Loucy (cell line): ENCODE measurements around the gene DSCAML1.

Experiments
- H2AFZ ChIP-seq: fragments of 200-600 bp; sonication (generic); 2 replicates; pipeline ENCODE4 v1.6.0; 2016; ENCODE audit warnings: antibody characterized with exemption, mild to moderate bottlenecking, low read length, moderate library complexity
- H3F3A ChIP-seq: fragments of 200-600 bp; 2 replicates; pipeline ENCODE4 v1.6.0; 2016; ENCODE audit warnings: antibody characterized with exemption, low read depth, mild to moderate bottlenecking
- H3K27me3 ChIP-seq: fragments of 200-600 bp; sonication (generic); 2 replicates; pipeline ENCODE4 v1.6.1; 2014; ENCODE audit warnings: low read length, mild to moderate bottlenecking; ENCODE audit not compliant: insufficient read depth, poor library complexity, severe bottlenecking
- H3K36me3 ChIP-seq: fragments of 200-600 bp; sonication (generic); 2 replicates; pipeline ENCODE4 v1.6.1; 2016; ENCODE audit warnings: low read length; ENCODE audit not compliant: insufficient read depth
- H3K4me1 ChIP-seq: fragments of 200-600 bp; sonication (generic); 2 replicates; pipeline ENCODE4 v1.5.1; 2014; ENCODE audit warnings: low read length, mild to moderate bottlenecking; ENCODE audit not compliant: insufficient read depth, poor library complexity, severe bottlenecking
- H3K4me2 ChIP-seq: fragments of 200-600 bp; sonication (generic); 2 replicates; pipeline ENCODE4 v1.6.0; 2014; ENCODE audit warnings: antibody characterized with exemption, low read length, low read depth, mild to moderate bottlenecking; ENCODE audit not compliant: poor library complexity, severe bottlenecking
- H3K4me3 ChIP-seq: fragments of 200-600 bp; sonication (generic); 2 replicates; pipeline ENCODE4 v1.5.1; 2014; ENCODE audit warnings: low read length, mild to moderate bottlenecking, mixed read lengths; ENCODE audit not compliant: poor library complexity, severe bottlenecking
- H3K79me2 ChIP-seq: fragments of 200-600 bp; sonication (generic); 2 replicates; pipeline ENCODE4 v1.6.1; 2014; ENCODE audit warnings: low read length; ENCODE audit not compliant: insufficient read depth
- H3K9ac ChIP-seq: fragments of 200-600 bp; sonication (generic); 2 replicates; pipeline ENCODE4 v1.6.0; 2014; ENCODE audit warnings: mild to moderate bottlenecking, low read depth, low read length, moderate library complexity; ENCODE audit not compliant: poor library complexity, severe bottlenecking
- H3K9me2 ChIP-seq: fragments of 200-600 bp; sonication (generic); replicated peaks from 2 replicates; pipeline ENCODE4 v1.6.1; 2016; ENCODE audit warnings: low read depth, low read length, mixed read lengths
- H3K9me3 ChIP-seq: fragments of 200-600 bp; sonication (generic); 2 replicates; pipeline ENCODE4 v1.6.1; 2014; ENCODE audit warnings: mild to moderate bottlenecking, antibody characterized with exemption, low read length, low read depth; ENCODE audit not compliant: insufficient read depth
- H4K20me1 ChIP-seq: fragments of 200-600 bp; sonication (generic); 2 replicates; pipeline ENCODE4 v1.6.0; 2014; ENCODE audit warnings: antibody characterized with exemption, low read length, mild to moderate bottlenecking; ENCODE audit not compliant: insufficient read depth, poor library complexity, severe bottlenecking
- EZH2phosphoT487 ChIP-seq: fragments of 200-600 bp; IDR thresholded peaks from 2 replicates; pipeline ENCODE4 v1.6.1; 2018; ENCODE audit warnings: antibody characterized with exemption, mild to moderate bottlenecking, moderate library complexity, borderline replicate concordance
- TF ChIP-seq, protein P1 (sequence below): fragments of 200-600 bp; sonication (generic); conservative IDR thresholded peaks from 2 replicates; pipeline ENCODE4 v1.5.1; 2014; ENCODE audit warnings: mild to moderate bottlenecking, antibody characterized with exemption, low read length

DSCAML1 gene

DNA sequence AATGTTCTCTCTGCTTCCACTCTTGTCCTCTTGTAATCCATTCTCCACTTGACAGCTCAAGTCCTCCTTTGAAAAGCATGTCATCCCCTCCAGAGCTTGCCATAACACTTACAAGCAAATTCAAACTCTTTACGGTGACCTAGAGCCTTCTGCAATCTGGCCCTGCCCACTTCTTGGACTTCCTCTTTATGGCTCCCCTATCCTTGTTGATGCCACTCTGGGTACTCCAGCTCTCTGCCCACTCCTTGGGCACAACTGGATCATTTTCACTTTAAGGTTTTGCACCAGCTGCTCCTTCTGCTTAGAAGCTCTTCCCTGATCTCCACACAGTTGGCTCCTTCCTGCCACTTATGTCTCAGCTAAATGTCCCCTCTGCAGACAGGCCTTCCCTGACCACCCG is 217.9 kb downstream of the DSCAML1 start:
- TF ChIP-seq EZH2phosphoT487, result no peak
- TF ChIP-seq, protein P1, sequence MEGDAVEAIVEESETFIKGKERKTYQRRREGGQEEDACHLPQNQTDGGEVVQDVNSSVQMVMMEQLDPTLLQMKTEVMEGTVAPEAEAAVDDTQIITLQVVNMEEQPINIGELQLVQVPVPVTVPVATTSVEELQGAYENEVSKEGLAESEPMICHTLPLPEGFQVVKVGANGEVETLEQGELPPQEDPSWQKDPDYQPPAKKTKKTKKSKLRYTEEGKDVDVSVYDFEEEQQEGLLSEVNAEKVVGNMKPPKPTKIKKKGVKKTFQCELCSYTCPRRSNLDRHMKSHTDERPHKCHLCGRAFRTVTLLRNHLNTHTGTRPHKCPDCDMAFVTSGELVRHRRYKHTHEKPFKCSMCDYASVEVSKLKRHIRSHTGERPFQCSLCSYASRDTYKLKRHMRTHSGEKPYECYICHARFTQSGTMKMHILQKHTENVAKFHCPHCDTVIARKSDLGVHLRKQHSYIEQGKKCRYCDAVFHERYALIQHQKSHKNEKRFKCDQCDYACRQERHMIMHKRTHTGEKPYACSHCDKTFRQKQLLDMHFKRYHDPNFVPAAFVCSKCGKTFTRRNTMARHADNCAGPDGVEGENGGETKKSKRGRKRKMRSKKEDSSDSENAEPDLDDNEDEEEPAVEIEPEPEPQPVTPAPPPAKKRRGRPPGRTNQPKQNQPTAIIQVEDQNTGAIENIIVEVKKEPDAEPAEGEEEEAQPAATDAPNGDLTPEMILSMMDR, result no peak
- Histone ChIP-seq H3K36me3 (no peaks in the 10 kb centered on the region), H3K27me3 (no peaks in the 10 kb centered on the region), H3K4me2 (no peak overlapping the region), H3K79me2 (no peaks in the 10 kb centered on the region), H3K9ac (no peak overlapping the region), H3K9me3 (no peaks in the 10 kb centered on the region), H3K9me2 (no peaks in the 10 kb centered on the region), H2AFZ (no peak overlapping the region), H3K4me1 (no peaks in the 10 kb centered on the region), H3K4me3 (no peak overlapping the region), H4K20me1 (no peaks in the 10 kb centered on the region), H3F3A (no peaks in the 10 kb centered on the region)

DNA sequence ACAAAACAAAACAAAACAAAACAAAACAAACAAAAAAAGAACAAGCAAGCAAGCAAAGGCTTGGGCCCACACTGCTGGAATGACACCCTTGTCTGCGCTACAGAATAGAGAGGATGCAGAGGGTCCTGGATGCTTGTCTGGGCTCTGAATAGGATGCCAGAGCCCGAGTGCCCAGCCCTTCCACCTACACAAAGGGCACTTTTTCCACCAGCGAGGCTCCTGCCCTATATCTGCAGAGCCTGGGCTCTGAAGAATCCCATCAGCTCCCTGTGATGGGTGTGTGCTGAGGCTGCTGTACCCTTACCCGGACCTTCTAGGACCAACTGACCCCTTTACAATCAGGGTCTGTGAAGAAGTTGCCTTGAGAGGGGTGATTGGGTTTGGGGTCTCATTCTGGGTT is 221.2 kb downstream of the DSCAML1 start:
- no peak overlapping the region for H2AFZ ChIP-seq
- H3K9me2 ChIP-seq, result no peaks in the 10 kb centered on the region
- H3K27me3 ChIP-seq, result no peaks in the 10 kb centered on the region
- H3K4me3 ChIP-seq, result no peak overlapping the region
- no peaks in the 10 kb centered on the region for H3F3A ChIP-seq
- no peak overlapping the region for H3K4me2 ChIP-seq
- TF ChIP-seq, protein P1, result no peak
- no peak for TF ChIP-seq EZH2phosphoT487
- H3K4me1 ChIP-seq, result no peaks in the 10 kb centered on the region
- H4K20me1 ChIP-seq, result no peaks in the 10 kb centered on the region
- H3K9ac ChIP-seq, result no peak overlapping the region
- no peaks in the 10 kb centered on the region for H3K9me3 ChIP-seq
- no peaks in the 10 kb centered on the region for H3K36me3 ChIP-seq
- no peaks in the 10 kb centered on the region for H3K79me2 ChIP-seq

DNA sequence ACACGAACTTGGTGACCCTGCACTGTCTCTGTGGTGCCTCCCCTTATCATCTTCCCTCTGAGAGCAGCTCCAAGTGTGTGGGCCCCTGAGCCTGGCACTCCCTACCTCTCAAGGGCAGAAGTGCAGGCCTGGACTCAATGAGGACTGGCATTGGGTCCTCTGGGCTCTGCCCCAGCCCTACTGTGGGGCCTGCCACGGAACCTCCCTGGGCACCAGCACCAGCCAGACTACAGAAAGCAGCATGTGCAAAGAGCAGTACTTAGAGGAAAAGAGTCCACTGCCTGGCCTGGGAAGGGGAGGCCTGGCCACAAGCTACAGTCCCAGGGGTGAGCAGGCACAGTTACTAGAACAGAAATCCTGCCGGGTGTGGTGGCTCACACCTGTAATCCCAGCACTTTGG is 222.5 kb downstream of the DSCAML1 start:
- H3K4me3 ChIP-seq, result no peak overlapping the region
- no peaks in the 10 kb centered on the region for H3K4me1 ChIP-seq
- no peak overlapping the region for H2AFZ ChIP-seq
- H3K36me3 ChIP-seq, result no peaks in the 10 kb centered on the region
- H4K20me1 ChIP-seq, result no peaks in the 10 kb centered on the region
- H3F3A ChIP-seq, result no peaks in the 10 kb centered on the region
- H3K79me2 ChIP-seq, result no peaks in the 10 kb centered on the region
- no peaks in the 10 kb centered on the region for H3K27me3 ChIP-seq
- H3K9me3 ChIP-seq, result no peaks in the 10 kb centered on the region
- no peaks in the 10 kb centered on the region for H3K9me2 ChIP-seq
- H3K4me2 ChIP-seq, result no peak overlapping the region
- no peak for TF ChIP-seq EZH2phosphoT487
- TF ChIP-seq, protein P1, result no peak
- no peak overlapping the region for H3K9ac ChIP-seq
